Ovary (tissue), 9 donors: ENCODE results near the gene SORCS2. TPM values are rescaled to one million over a fixed set of nuclear protein-coding genes. Genes with fewer than 3 reads are reported as not detected.

Source experiments
- DNase-seq, 5 donors: peaks; one replicate each; pipeline ENCODE4 v3.0.0-alpha.2; 2019 to 2020
- H3K27ac ChIP-seq, 2 donors: fragments of 200-600 bp; one replicate each; pipeline versions ENCODE4 v1.5.1 to v1.8.0; 2019 to 2022
- H3K27me3 ChIP-seq: fragments of 200-600 bp; one replicate; pipeline ENCODE4 v1.8.0; 2022
- H3K36me3 ChIP-seq: fragments of 200-600 bp; sonication (generic); one replicate; pipeline ENCODE4 v1.5.1; 2019
- H3K4me1 ChIP-seq: one replicate; pipeline ENCODE4 v1.8.1; 2013; ENCODE audit warnings: mild to moderate bottlenecking, moderate library complexity; ENCODE audit not compliant: insufficient read depth
- H3K4me3 ChIP-seq: fragments of 200-600 bp; sonication (generic); one replicate; pipeline ENCODE4 v1.5.1; 2017
- H3K9me3 ChIP-seq, 2 donors: fragments of 200-600 bp in 1 of 2; sonication (generic) in 1 of 2; one replicate each; pipeline versions ENCODE4 v1.5.1 to v1.8.1; 2013 to 2019; ENCODE audit warnings: mild to moderate bottlenecking in 1 of 2, moderate library complexity in 1 of 2
- EP300 ChIP-seq: sonication (generic); formaldehyde crosslinking; IDR thresholded peaks from one replicate; pipeline ENCODE4 v1.6.1; 2017; ENCODE audit warnings: antibody characterized with exemption
- POLR2A ChIP-seq: fragments of 450-650 bp; IDR thresholded peaks from one replicate; pipeline ENCODE4 v1.6.1; 2017; ENCODE audit warnings: antibody characterized with exemption, mild to moderate bottlenecking, moderate library complexity
- WGBS, 3 donors: extraction: QIAGEN DNeasy Blood & Tissue Kit in 1 of 3; methylation state at CpG; one replicate each; pipeline versions ENCODE4 v1.1.5 to v1.1.7; 2013 to 2017; 5-methylcytosine and 5-hydroxymethylcytosine counted together
- intact Hi-C, 4 donors: fragments of 100-400 bp; cut with DNase I; formaldehyde crosslinking; loops; one replicate each; pipeline versions ENCODE4 v1.11.0 to v1.15.1; 2022 to 2023
- polyA plus RNA-seq, 2 donors: library from polyadenylated mRNA; stranded (reverse); fragments of 200-250 nt in 1 of 2; fragments of 350-450 nt in 1 of 2; fragmentation: Illumina TruSeq in 1 of 2; extraction: RNeasy Lipid Tissue Mini Kit (QIAGEN cat#74804) in 1 of 2; gene quantifications; one replicate each; pipeline ENCODE4 v1.2.3, GENCODE V29; 2013 to 2014
- total RNA-seq, 7 donors: library from RNA; depleted of rRNA in 2 of 7; stranded (reverse); fragments of >200 nt in 2 of 7; fragmentation: NEBNext Ultra II Directional in 3 of 7; extraction: Animal tissue kit (Norgen Biotek cat#: 25700) in 3 of 7; gene quantifications; one replicate each; pipeline versions ENCODE4 v1.1.0 to v1.2.4, GENCODE V29; 2016 to 2023
- TF ChIP-seq, protein P1 (sequence below), 3 donors: fragments of 450-650 bp in 2 of 3; fragments of 200-600 bp in 1 of 3; IDR thresholded peaks; one replicate each; pipeline versions ENCODE4 v1.5.1 to v1.8.0; 2016 to 2022; ENCODE audit warnings: antibody characterized with exemption in 3 of 3, mild to moderate bottlenecking in 1 of 3
- donor health status: DM: no; HTN: no; CAD: no; lungs with moderate emphysema.
- donor health status: DM: no; HTN: no; CAD: no.
- donor health status: Bipolar disorder and iron deficiency.
- donor health status: DM: yes; HTN: yes; CAD: no.
- donor health status: DM: no; HTN: no; CAD: no.
- donor health status: DM: yes; HTN: yes; CAD: no.

Gene SORCS2
- total and polyA plus RNA-seq, 9 donors, result 0.60 to 23.9 (median 7.1) TPM

DNA sequence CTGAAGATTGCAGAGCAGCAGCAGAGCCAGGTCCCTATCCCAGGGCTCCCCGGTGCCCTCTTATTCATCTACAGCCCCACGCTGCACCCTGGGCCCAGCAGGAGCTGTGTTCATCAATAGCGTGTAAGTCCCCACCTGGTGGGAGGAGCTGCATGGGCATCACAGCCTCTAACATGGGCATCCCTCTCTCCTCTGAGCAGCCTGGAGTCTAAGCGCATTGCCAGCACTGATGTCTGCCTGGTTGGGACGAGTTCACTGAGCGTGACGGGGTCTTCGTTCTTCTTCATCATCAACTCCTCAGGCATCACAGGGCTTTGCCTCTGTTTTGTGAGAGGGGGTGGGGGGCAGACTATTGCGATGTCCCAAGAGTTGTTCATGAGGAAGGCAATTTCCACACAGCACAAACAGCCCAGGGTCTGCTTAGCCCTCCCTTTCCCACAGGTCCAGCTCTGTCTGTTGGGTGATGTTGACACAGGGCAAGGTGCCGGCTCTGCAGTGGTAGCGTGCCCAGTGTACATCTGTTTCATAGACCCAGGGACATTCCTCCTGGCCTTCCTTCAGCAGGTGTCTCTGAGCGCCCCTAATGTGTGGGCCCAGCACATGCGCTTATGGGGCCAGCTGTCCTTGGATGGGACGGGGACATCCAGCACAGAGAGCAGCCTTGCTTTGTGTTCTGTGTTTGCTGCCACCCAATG lies 85.9 kb downstream of the SORCS2 start:
- intact Hi-C loops, result no loop called here
- Histone ChIP-seq H3K27ac (no peak overlapping the region), H3K36me3 (no peaks in the 10 kb centered on the region), H3K4me3 (no peak overlapping the region), H3K4me1 (peaks cover 3% of the 10 kb centered on the region), H3K27me3 (no peaks in the 10 kb centered on the region), H3K9me3 (no peaks in the 10 kb centered on the region)
- TF ChIP-seq EP300 (no peak), POLR2A (no peak)
- TF ChIP-seq, protein P1, sequence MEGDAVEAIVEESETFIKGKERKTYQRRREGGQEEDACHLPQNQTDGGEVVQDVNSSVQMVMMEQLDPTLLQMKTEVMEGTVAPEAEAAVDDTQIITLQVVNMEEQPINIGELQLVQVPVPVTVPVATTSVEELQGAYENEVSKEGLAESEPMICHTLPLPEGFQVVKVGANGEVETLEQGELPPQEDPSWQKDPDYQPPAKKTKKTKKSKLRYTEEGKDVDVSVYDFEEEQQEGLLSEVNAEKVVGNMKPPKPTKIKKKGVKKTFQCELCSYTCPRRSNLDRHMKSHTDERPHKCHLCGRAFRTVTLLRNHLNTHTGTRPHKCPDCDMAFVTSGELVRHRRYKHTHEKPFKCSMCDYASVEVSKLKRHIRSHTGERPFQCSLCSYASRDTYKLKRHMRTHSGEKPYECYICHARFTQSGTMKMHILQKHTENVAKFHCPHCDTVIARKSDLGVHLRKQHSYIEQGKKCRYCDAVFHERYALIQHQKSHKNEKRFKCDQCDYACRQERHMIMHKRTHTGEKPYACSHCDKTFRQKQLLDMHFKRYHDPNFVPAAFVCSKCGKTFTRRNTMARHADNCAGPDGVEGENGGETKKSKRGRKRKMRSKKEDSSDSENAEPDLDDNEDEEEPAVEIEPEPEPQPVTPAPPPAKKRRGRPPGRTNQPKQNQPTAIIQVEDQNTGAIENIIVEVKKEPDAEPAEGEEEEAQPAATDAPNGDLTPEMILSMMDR (IDR thresholded peaks at IDR 0.05), result no peak
- WGBS, 3 donors, result 94 to 98% (median 95%) methylated on average over 14 of the region's 14 CpGs
- DNase-seq, result no peak

DNA sequence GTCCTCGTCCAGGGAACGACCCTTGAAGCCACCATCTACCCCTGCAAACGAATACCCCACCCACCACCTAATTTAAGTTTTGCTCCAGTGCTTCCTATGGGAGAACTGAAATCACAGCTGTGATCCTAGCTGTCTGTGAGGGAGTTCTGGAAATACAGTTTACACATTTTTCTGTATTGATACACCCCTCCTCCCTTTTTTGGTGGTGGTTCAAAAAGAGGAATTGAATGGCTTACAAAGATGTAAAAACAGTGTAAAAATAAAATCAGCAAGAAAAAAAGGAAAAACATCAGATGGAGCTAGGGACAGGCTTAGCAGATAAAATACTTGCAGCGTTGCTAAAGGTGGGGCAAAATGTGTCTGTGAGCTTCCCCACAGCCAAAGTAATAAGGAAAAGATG lies 86.6 kb downstream of the SORCS2 start:
- Histone ChIP-seq H3K4me1 (peaks cover 3% of the 10 kb centered on the region), H3K27ac (no peak overlapping the region), H3K9me3 (no peaks in the 10 kb centered on the region), H3K27me3 (no peaks in the 10 kb centered on the region), H3K4me3 (no peak overlapping the region), H3K36me3 (no peaks in the 10 kb centered on the region)
- no peak for TF ChIP-seq POLR2A
- no peak for TF ChIP-seq EP300
- 31 to 48% (median 38%) methylated on average over 4 of the region's 4 CpGs for WGBS, 3 donors
- no peak for DNase-seq
- intact Hi-C loops, result no loop called here

DNA sequence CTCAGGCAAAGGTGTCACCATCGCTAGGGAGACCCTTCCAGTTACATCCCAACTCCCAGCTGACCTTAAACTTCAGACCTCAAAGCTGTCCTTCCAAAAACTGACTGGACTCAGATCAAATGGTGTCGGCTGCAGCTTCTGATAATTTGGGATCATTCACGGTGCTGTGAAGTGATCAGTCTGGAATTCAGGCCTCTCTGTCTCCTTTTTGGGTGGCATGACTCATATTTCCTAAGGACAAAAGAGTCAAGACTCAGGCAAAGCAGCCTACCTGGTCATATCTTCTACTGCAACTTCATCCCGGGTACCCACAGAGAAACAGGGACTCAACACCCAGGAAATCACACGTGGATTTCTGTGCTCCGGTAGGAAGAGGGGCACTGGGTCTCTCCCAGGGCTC lies 87.6 kb downstream of the SORCS2 start:
- Histone ChIP-seq H3K27ac (no peak overlapping the region), H3K27me3 (no peaks in the 10 kb centered on the region), H3K9me3 (no peaks in the 10 kb centered on the region), H3K4me1 (peaks cover 3% of the 10 kb centered on the region), H3K36me3 (no peaks in the 10 kb centered on the region), H3K4me3 (no peak overlapping the region)
- intact Hi-C loops, result no loop called here
- TF ChIP-seq POLR2A (no peak), EP300 (no peak)
- TF ChIP-seq, protein P1 (IDR thresholded peaks at IDR 0.05), result no peak
- no peak for DNase-seq
- 58 to 63% (median 62%) methylated on average over 6 of the region's 6 CpGs for WGBS, 3 donors

DNA sequence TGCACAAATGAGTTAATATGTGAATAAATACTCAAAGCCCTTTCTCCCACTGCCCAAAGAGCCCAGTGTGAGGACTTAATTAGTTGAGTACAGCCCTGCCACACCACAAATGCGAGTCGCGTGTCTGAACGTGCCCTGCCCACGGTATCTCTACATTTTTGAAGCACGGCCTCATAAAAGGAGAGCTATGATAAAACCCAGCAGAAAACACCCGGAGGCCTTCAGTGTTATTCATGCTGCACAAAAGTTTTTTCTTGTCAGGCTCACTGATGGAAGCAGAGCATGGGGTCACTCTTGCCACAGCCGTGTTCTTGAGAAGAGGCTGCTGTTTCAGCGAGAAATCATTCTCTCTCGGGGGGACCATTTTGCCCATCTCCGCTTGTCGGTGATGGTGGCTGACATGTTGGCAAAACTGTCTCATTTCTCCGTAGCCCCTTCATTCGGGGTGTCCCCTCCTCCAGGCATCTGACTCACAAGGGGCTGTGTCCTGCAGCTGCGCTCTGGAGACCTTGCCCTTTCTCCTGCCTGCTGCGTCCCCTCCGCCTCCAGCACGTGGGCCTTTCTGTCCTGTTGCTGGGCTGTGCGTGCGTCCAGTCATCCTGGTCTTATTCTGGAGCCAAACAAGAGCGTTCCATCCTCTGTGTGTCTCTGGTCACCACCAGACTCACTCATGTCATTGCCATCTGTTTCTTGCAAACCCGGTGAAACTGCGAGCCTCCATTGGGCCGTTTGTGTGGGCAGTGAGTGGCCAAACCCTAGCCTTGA lies 88.8 kb downstream of the SORCS2 start:
- TF ChIP-seq, protein P1 (IDR thresholded peaks at IDR 0.05), result no peak
- no peak for TF ChIP-seq POLR2A
- no peak for TF ChIP-seq EP300
- no peaks in the 10 kb centered on the region for H3K27me3 ChIP-seq
- no peak for DNase-seq
- WGBS, 3 donors, result 82 to 86% (median 82%) methylated on average over 24 of the region's 24 CpGs
- intact Hi-C loops, result no loop called here
- H3K36me3 ChIP-seq, result no peaks in the 10 kb centered on the region
- no peaks in the 10 kb centered on the region for H3K9me3 ChIP-seq
- no peak overlapping the region for H3K27ac ChIP-seq
- no peak overlapping the region for H3K4me3 ChIP-seq
- H3K4me1 ChIP-seq, result peaks cover 3% of the 10 kb centered on the region
